Dendritic cell treated with granulocyte-macrophage colony-stimulating factor and Interleukin-4, amounts not matched to agents 40 ng/mL and 50 ng/mL, for 4 days (primary cell): Measurements from ENCODE around the gene ERFL.

Experiments used
- H3K27ac Mint-ChIP-seq: one replicate; pipeline ENCODE4 v1.8.0; 2022; ENCODE audit warnings: mild to moderate bottlenecking, mixed read lengths
- H3K27me3 Mint-ChIP-seq: one replicate; pipeline ENCODE4 v1.8.0; 2022; ENCODE audit warnings: mild to moderate bottlenecking, mixed read lengths
- H3K36me3 Mint-ChIP-seq: one replicate; pipeline ENCODE4 v1.8.0; 2022; ENCODE audit warnings: low read depth, mixed read lengths
- H3K4me1 Mint-ChIP-seq: one replicate; pipeline ENCODE4 v1.8.0; 2022; ENCODE audit warnings: low read depth, mixed read lengths
- H3K4me3 Mint-ChIP-seq: one replicate; pipeline ENCODE4 v1.8.0; 2022; ENCODE audit warnings: mild to moderate bottlenecking, moderate library complexity, mixed read lengths
- H3K9me3 Mint-ChIP-seq: one replicate; pipeline ENCODE4 v1.8.0; 2022; ENCODE audit warnings: mixed read lengths
- intact Hi-C: fragments of 100-400 bp; cut with micrococcal nuclease; formaldehyde crosslinking; loops from one replicate; pipeline ENCODE4 v1.15.0; 2022

ERFL gene

GRCh38 chr19:41895745-41896580 lies 32.3 kb downstream of the ERFL start:
- H3K4me1 Mint-ChIP-seq = no peaks in the 10 kb centered on the region
- no peak overlapping the region for H3K27ac Mint-ChIP-seq
- no peaks in the 10 kb centered on the region for H3K9me3 Mint-ChIP-seq
- H3K27me3 Mint-ChIP-seq = no peaks in the 10 kb centered on the region
- intact Hi-C loops = no loop called here
- H3K36me3 Mint-ChIP-seq = peaks cover 96% of the 10 kb centered on the region
- no peak overlapping the region for H3K4me3 Mint-ChIP-seq

- peaks cover 96% of the 10 kb centered on the region for H3K36me3 Mint-ChIP-seq
- H3K27me3 Mint-ChIP-seq = no peaks in the 10 kb centered on the region
- intact Hi-C loops = no loop called here
- no peaks in the 10 kb centered on the region for H3K9me3 Mint-ChIP-seq
- no peaks in the 10 kb centered on the region for H3K4me1 Mint-ChIP-seq
- H3K4me3 Mint-ChIP-seq = no peak overlapping the region
- H3K27ac Mint-ChIP-seq = no peak overlapping the region
These were observed 33.9 kb downstream of the ERFL start for GRCh38 chr19:41894350-41894749.

GRCh38 chr19:41893899-41894298 lies 34.4 kb downstream of the ERFL start:
- Mint-ChIP-seq H3K27me3 (no peaks in the 10 kb centered on the region), H3K27ac (no peak overlapping the region), H3K4me3 (no peak overlapping the region), H3K9me3 (no peaks in the 10 kb centered on the region), H3K4me1 (no peaks in the 10 kb centered on the region), H3K36me3 (peaks cover 96% of the 10 kb centered on the region)
- intact Hi-C loops = no loop called here

- H3K27ac Mint-ChIP-seq = no peak overlapping the region
- intact Hi-C loops = no loop called here
- H3K36me3 Mint-ChIP-seq = peaks cover 96% of the 10 kb centered on the region
- H3K9me3 Mint-ChIP-seq = no peaks in the 10 kb centered on the region
- no peaks in the 10 kb centered on the region for H3K27me3 Mint-ChIP-seq
- H3K4me1 Mint-ChIP-seq = peaks cover 11% of the 10 kb centered on the region
- H3K4me3 Mint-ChIP-seq = no peak overlapping the region
These were observed 35.9 kb downstream of the ERFL start for GRCh38 chr19:41892173-41892902.

- no peaks in the 10 kb centered on the region for H3K27me3 Mint-ChIP-seq
These were observed 37.3 kb downstream of the ERFL start for GRCh38 chr19:41890936-41891335.

GRCh38 chr19:41889896-41890295 lies 38.4 kb downstream of the ERFL start:
- H3K27ac Mint-ChIP-seq = no peak overlapping the region
- intact Hi-C loops = no loop called here
- H3K4me3 Mint-ChIP-seq = no peak overlapping the region
- no peaks in the 10 kb centered on the region for H3K27me3 Mint-ChIP-seq
- H3K36me3 Mint-ChIP-seq = peaks cover 93% of the 10 kb centered on the region
- peaks cover 36% of the 10 kb centered on the region for H3K4me1 Mint-ChIP-seq
- no peaks in the 10 kb centered on the region for H3K9me3 Mint-ChIP-seq

More at GRCh38 chr19:41890936-41891335, 37.3 kb downstream of the ERFL start:
- Mint-ChIP-seq H3K36me3 (peaks cover 95% of the 10 kb centered on the region), H3K4me3 (no peak overlapping the region), H3K27ac (no peak overlapping the region), H3K4me1 (peaks cover 25% of the 10 kb centered on the region), H3K9me3 (no peaks in the 10 kb centered on the region)
- intact Hi-C loops = no loop called here

GRCh38 chr19:41888926-41889325 lies 39.3 kb downstream of the ERFL start:
- intact Hi-C loops = no loop called here
- Mint-ChIP-seq H3K36me3 (peaks cover 88% of the 10 kb centered on the region), H3K9me3 (no peaks in the 10 kb centered on the region), H3K4me1 (peaks cover 41% of the 10 kb centered on the region), H3K27ac (no peak overlapping the region), H3K27me3 (no peaks in the 10 kb centered on the region), H3K4me3 (no peak overlapping the region)

- Mint-ChIP-seq H3K9me3 (no peaks in the 10 kb centered on the region), H3K4me3 (no peak overlapping the region), H3K4me1 (peaks cover 41% of the 10 kb centered on the region), H3K36me3 (peaks cover 84% of the 10 kb centered on the region), H3K27me3 (no peaks in the 10 kb centered on the region), H3K27ac (peak overlapping the region; percentile 26)
- intact Hi-C loops = no loop called here
These were observed 40.4 kb downstream of the ERFL start for GRCh38 chr19:41887711-41888382.

GRCh38 chr19:41886761-41887710 lies 41.2 kb downstream of the ERFL start:
- peaks cover 76% of the 10 kb centered on the region for H3K36me3 Mint-ChIP-seq

GRCh38 chr19:41883821-41884733 lies 44.2 kb downstream of the ERFL start:
- no peaks in the 10 kb centered on the region for H3K9me3 Mint-ChIP-seq
- peaks cover 58% of the 10 kb centered on the region for H3K4me1 Mint-ChIP-seq
- no peaks in the 10 kb centered on the region for H3K27me3 Mint-ChIP-seq
- peak overlapping the region; percentile 76 for H3K4me3 Mint-ChIP-seq
- intact Hi-C loops = no loop called here
- H3K36me3 Mint-ChIP-seq = peaks cover 48% of the 10 kb centered on the region
- H3K27ac Mint-ChIP-seq = peak overlapping the region; percentile 74

More at GRCh38 chr19:41886761-41887710, 41.2 kb downstream of the ERFL start:
- no peaks in the 10 kb centered on the region for H3K9me3 Mint-ChIP-seq
- H3K4me1 Mint-ChIP-seq = peaks cover 49% of the 10 kb centered on the region
- intact Hi-C loops = no loop called here
- H3K27ac Mint-ChIP-seq = peak overlapping the region; percentile 24
- no peaks in the 10 kb centered on the region for H3K27me3 Mint-ChIP-seq
- peak overlapping the region; percentile 4 for H3K4me3 Mint-ChIP-seq

- H3K27me3 Mint-ChIP-seq = no peaks in the 10 kb centered on the region
- H3K4me1 Mint-ChIP-seq = peaks cover 61% of the 10 kb centered on the region
- no peaks in the 10 kb centered on the region for H3K9me3 Mint-ChIP-seq
- peaks cover 42% of the 10 kb centered on the region for H3K36me3 Mint-ChIP-seq
- peak overlapping the region; percentile 76 for H3K4me3 Mint-ChIP-seq
- H3K27ac Mint-ChIP-seq = peak overlapping the region; percentile 74
- intact Hi-C loops = no loop called here
These were observed 44.8 kb downstream of the ERFL start for GRCh38 chr19:41883463-41883820.

GRCh38 chr19:41882568-41883462 lies 45.4 kb downstream of the ERFL start, which contains the start of gene ARHGEF1:
Gene ARHGEF1, plus strand, starts transcription at chr19:41883184. Its CDS starts 4,899 bp downstream, at chr19:41888083.
- no peaks in the 10 kb centered on the region for H3K27me3 Mint-ChIP-seq
- intact Hi-C loops = no loop called here
- no peaks in the 10 kb centered on the region for H3K9me3 Mint-ChIP-seq
- peaks cover 63% of the 10 kb centered on the region for H3K4me1 Mint-ChIP-seq
- peak within 1 kb of the TSS; percentile 74 for H3K27ac Mint-ChIP-seq
- H3K36me3 Mint-ChIP-seq = peaks cover 35% of the 10 kb centered on the region
- peak within 1 kb of the TSS; percentile 76 for H3K4me3 Mint-ChIP-seq
